Measurements from ENCODE around the gene ATP10A. TPM values are rescaled to one million over a fixed set of nuclear protein-coding genes. Genes with fewer than 3 reads are reported as not detected.

ATP10A gene
- total and polyA plus RNA-seq, 2 of the 8 experiments (the other 6 are each of a cell fraction or from before 2014, with no cell fraction given) = 2.0 to 2.8 TPM

- no peaks in the 10 kb centered on the region for H3K79me2 ChIP-seq (ENCODE audit: control insufficient read depth in 1 of 2, insufficient read depth in 2 of 2, low read length in 2 of 2)
- ChIA-PET POLR2A (ENCODE audit: partially characterized antibody) (no interaction called here), CTCF (ENCODE audit: partially characterized antibody) (no interaction called here)
- H2AFZ ChIP-seq (ENCODE audit: low read length) = no peak overlapping the region
- H3K4me1 ChIP-seq (replicated peaks in 1 of 4; ENCODE audit: control insufficient read depth in 3 of 4, insufficient read depth in 4 of 4, low read length in 3 of 4) = no peaks in the 10 kb centered on the region
- no peak overlapping the region for H3K56ac ChIP-seq (replicated peaks; ENCODE audit: insufficient read length, low read depth, low read length)
- no peaks in the 10 kb centered on the region for H3K27me3 ChIP-seq (replicated peaks in 1 of 4; ENCODE audit: control insufficient read depth in 3 of 4, extremely low read depth in 1 of 4, insufficient read depth in 3 of 4, low read length in 3 of 4)
- no peak overlapping the region for H3K23ac ChIP-seq (ENCODE audit: insufficient read length)
- no peaks in the 10 kb centered on the region for H3K23me2 ChIP-seq (ENCODE audit: low read depth, low read length)
- no peak overlapping the region for H3K9ac ChIP-seq (replicated peaks in 1 of 4; ENCODE audit: extremely low read depth in 1 of 4, low read depth in 3 of 4, low read length in 3 of 4)
- FAIRE-seq = no peak
- no peaks in the 10 kb centered on the region for H4K20me1 ChIP-seq (replicated peaks in 1 of 2; ENCODE audit: control insufficient read depth in 1 of 2, insufficient read depth in 2 of 2, low read length in 2 of 2)
- H3K4me2 ChIP-seq (ENCODE audit: insufficient read depth in 1 of 2, low read depth in 2 of 2, low read length in 2 of 2) = no peak overlapping the region
- no peak overlapping the region for H2BK5ac ChIP-seq (ENCODE audit: low read depth, low read length)
- no peak for DNase-seq (ENCODE audit: low read depth in 1 of 2, low spot score in 2 of 2)
- no peak overlapping the region for H2BK12ac ChIP-seq (ENCODE audit: low read depth, low read length)
- no peak overlapping the region for H4K8ac ChIP-seq (ENCODE audit: extremely low read depth, insufficient read depth, low read length)
- H2BK15ac ChIP-seq (ENCODE audit: low read length) = no peak overlapping the region
- no peaks in the 10 kb centered on the region; a peak in 1 of 4 replicates for H3K9me3 ChIP-seq (ENCODE audit: insufficient read depth in 2 of 2, low read depth in 1 of 2, low read length in 1 of 2)
- no peak overlapping the region for H2BK20ac ChIP-seq (ENCODE audit: low read length)
- H4K5ac ChIP-seq (ENCODE audit: insufficient read length, low read depth, low read length) = no peak overlapping the region
- H3K14ac ChIP-seq (ENCODE audit: insufficient read length) = no peak overlapping the region
- no peak overlapping the region for H3K4me3 ChIP-seq (ENCODE audit: extremely low read depth in 1 of 4, insufficient read depth in 2 of 4, low read depth in 3 of 4, low read length in 4 of 4)
- H3K36me3 ChIP-seq (ENCODE audit: control insufficient read depth in 2 of 4, insufficient read depth in 4 of 4, low read length in 3 of 4) = no peaks in the 10 kb centered on the region
- H3K18ac ChIP-seq (ENCODE audit: extremely low read depth, low read length) = no peak overlapping the region
- H3K4ac ChIP-seq (replicated peaks; ENCODE audit: insufficient read length, low read depth, low read length) = no peak overlapping the region
- no peaks in the 10 kb centered on the region for H3K79me1 ChIP-seq (ENCODE audit: low read depth, low read length)
- no peak overlapping the region for H3K27ac ChIP-seq (ENCODE audit: low read depth, low read length)
- no peak overlapping the region for H2BK120ac ChIP-seq (replicated peaks; ENCODE audit: low read depth, low read length)
- 90% methylated on average over 18 of the region's 18 CpGs; no CpG with 5 or more reads in 1 of the 2 experiments for WGBS, 2 experiments (ENCODE audit: extremely low coverage in 1 of 2, insufficient coverage in 1 of 2, insufficient read length in 1 of 2, insufficient replicate concordance in 2 of 2, low coverage in 1 of 2, low lambda C conversion rate in 2 of 2, missing lambda C conversion rate in 1 of 2)
- no peak overlapping the region for H4K91ac ChIP-seq (replicated peaks; ENCODE audit: insufficient read length, low read length)
- no peak overlapping the region for H2AK5ac ChIP-seq (ENCODE audit: low read depth, low read length)
- TF ChIP-seq BACH1 (IDR thresholded peaks at IDR 0.05; ENCODE audit: low read length) (no peak), CHD2 (IDR thresholded peaks at IDR 0.05; ENCODE audit: low read length) (no peak), SIX5 (IDR thresholded peaks at IDR 0.05; ENCODE audit: low read depth, low read length) (no peak), SIRT6 (IDR thresholded peaks at IDR 0.05; ENCODE audit: low read length) (no peak), KDM4A (IDR thresholded peaks at IDR 0.05; ENCODE audit: low read depth, low read length, severe bottlenecking) (no peak), ZNF274 (IDR thresholded peaks at IDR 0.05; ENCODE audit: borderline replicate concordance, extremely low read depth, low read length) (no peak), SAP30 (IDR thresholded peaks at IDR 0.05; ENCODE audit: insufficient read depth, insufficient replicate concordance, low read length) (no peak), CHD1 (IDR thresholded peaks at IDR 0.05; ENCODE audit: low read depth, low read length) (no peak), MAX (IDR thresholded peaks at IDR 0.05) (no peak), TAF7 (optimal IDR thresholded peaks at IDR 0.05; ENCODE audit: borderline replicate concordance, low read depth, low read length) (no peak), BCL11A (IDR thresholded peaks at IDR 0.05; ENCODE audit: low read depth in 2 of 2, low read length in 2 of 2) (no peak), CBX5 (IDR thresholded peaks at IDR 0.05; ENCODE audit: low read depth, low read length) (no peak), POLR2AphosphoS5 (IDR thresholded peaks at IDR 0.05; ENCODE audit: low read depth, low read length) (no peak)
Observed at GRCh38 chr15:25733036-25733855, 129.9 kb downstream of the ATP10A start.

Data from H1 (cell line).